ENCODE measurements around the gene COPS6.

The COPS6 gene

GRCh38 chr7:100098913-100099312, 10.1 kb downstream of the COPS6 start:
- in situ Hi-C loops (cut with HindIII; ENCODE audit: low sequenced_read_pairs) = no loop called here
- no peak for DNase-seq (ENCODE audit: low read depth, low spot score)
- H3K4me3 ChIP-seq (ENCODE audit: low read depth, low read length) = no peak overlapping the region
- TF ChIP-seq, protein P1, sequence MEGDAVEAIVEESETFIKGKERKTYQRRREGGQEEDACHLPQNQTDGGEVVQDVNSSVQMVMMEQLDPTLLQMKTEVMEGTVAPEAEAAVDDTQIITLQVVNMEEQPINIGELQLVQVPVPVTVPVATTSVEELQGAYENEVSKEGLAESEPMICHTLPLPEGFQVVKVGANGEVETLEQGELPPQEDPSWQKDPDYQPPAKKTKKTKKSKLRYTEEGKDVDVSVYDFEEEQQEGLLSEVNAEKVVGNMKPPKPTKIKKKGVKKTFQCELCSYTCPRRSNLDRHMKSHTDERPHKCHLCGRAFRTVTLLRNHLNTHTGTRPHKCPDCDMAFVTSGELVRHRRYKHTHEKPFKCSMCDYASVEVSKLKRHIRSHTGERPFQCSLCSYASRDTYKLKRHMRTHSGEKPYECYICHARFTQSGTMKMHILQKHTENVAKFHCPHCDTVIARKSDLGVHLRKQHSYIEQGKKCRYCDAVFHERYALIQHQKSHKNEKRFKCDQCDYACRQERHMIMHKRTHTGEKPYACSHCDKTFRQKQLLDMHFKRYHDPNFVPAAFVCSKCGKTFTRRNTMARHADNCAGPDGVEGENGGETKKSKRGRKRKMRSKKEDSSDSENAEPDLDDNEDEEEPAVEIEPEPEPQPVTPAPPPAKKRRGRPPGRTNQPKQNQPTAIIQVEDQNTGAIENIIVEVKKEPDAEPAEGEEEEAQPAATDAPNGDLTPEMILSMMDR (IDR thresholded peaks at IDR 0.05; ENCODE audit: low read depth, low read length) = no peak

DNA sequence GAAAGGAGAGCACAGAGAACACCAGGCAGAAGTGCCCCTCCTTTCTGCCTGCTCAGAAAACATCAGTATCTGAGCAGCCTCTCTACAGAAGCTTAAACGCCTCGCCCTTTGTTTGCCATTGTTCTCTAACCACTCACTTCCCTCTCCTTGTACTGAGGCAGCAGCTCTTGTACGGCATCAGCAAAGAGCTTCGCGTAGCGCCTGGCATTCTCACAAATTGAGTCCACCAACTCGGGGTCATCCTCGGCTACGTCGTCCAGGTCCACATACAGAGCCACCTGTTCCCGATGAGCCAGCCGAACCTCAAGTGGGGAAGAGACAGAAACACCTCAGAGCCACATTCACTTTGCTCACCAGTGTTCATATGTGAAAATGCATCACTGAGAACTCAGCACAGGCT, 10.7 kb downstream of the COPS6 start:
- in situ Hi-C loops (cut with HindIII; ENCODE audit: low sequenced_read_pairs) = no loop called here
- TF ChIP-seq, protein P1 (IDR thresholded peaks at IDR 0.05; ENCODE audit: low read depth, low read length) = no peak
- no peak for DNase-seq (ENCODE audit: low read depth, low spot score)
- peak overlapping the region; percentile 66 for H3K4me3 ChIP-seq (ENCODE audit: low read depth, low read length)

DNA sequence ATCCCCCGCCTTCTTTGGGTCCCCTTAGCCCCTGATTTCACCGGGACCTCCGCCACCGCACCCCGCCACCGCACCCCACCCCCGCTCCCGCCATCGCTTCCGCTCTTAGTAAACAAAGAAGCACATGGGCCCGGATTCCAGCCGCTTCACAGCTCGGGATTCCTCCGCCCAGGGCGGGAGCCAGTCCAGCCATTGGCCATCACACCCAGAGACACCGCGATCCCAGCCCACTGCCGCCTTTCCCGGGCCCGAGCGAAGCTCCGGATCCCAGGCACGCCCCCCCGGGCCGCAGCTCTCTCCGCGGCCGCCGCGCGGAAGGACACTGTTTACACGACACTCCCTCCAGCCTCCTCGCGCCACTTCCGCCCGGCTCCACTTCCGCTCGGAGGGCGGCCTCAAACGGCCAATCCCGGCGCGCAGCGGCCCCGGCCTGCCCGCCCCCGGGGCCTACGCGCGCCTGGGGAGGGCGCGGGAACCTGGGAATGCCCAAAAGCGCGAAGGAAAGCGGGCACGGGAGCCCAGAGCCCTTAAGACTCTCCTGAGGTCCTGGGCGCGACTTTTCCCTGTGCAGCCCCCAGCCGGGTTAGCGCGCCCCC, 11.7 kb downstream of the COPS6 start:
- peak overlapping the region; percentile 66 for H3K4me3 ChIP-seq (ENCODE audit: low read depth, low read length)
- TF ChIP-seq, protein P1 (IDR thresholded peaks at IDR 0.05; ENCODE audit: low read depth, low read length) = no peak
- peak; percentile 99 for DNase-seq (ENCODE audit: low read depth, low spot score)
- in situ Hi-C loops (cut with HindIII; ENCODE audit: low sequenced_read_pairs) = no loop called here

- H3K4me3 ChIP-seq (ENCODE audit: low read depth, low read length) = peak within 1 kb of the TSS; percentile 66
- in situ Hi-C loops (cut with HindIII; ENCODE audit: low sequenced_read_pairs) = no loop called here
- TF ChIP-seq, protein P1 (IDR thresholded peaks at IDR 0.05; ENCODE audit: low read depth, low read length) = no peak
- peak; percentile 100 for DNase-seq (ENCODE audit: low read depth, low spot score)
Observed at GRCh38 chr7:100101016-100101862, 12.5 kb downstream of the COPS6 start, which contains the start of the genes AP4M1 and MCM7. TSS of gene AP4M1 (plus strand) at chr7:100101643. CDS start at chr7:100101715, 72 bp downstream. TSS of gene MCM7 (minus strand) at chr7:100101397. CDS start at chr7:100101294, 103 bp downstream.

DNA sequence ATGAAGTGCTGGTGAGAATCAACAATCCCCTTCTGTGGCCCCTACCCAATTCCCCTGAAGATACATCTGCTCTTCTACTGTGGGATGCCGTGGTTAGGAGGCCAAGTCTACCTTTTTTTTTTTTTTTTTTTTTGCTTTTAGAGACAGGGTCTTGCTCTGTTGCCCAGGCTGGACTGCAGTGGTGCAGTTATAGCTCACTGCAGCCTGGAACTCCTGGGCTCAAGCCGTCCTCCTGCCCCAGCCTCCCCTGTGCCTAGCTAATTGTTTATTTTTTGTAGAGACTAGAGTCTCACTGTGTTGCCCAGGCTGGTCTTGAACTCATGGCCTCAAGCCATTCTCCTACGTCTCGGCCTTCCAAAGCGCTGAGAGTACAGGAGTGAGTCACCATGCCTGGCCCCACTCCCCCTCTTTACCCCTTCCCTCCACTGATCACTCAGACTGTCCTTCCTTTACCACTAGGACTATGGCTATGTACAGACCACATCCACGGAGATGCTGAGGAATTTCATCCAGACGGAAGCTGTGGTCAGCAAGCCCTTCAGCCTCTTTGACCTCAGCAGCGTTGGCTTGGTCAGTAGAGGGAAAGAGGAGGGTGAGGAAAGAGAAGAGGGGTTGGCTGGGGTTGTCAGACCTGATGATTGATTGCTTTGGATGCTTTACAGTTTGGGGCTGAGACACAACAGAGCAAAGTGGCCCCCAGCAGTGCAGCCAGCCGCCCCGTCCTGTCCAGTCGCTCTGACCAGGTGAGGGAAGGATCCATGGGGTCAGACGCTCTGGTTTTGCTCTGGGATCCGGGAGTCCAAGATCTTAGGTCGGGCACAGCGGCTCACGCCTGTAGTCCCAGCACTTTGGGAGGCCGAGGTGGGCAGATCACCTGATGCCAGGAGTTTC, 14.4 kb downstream of the COPS6 start:
- in situ Hi-C loops (cut with HindIII; ENCODE audit: low sequenced_read_pairs) = no loop called here
- H3K4me3 ChIP-seq (ENCODE audit: low read depth, low read length) = no peak overlapping the region
- TF ChIP-seq, protein P1 (IDR thresholded peaks at IDR 0.05; ENCODE audit: low read depth, low read length) = no peak
- peak; percentile 92 for DNase-seq (ENCODE audit: low read depth, low spot score)

DNA sequence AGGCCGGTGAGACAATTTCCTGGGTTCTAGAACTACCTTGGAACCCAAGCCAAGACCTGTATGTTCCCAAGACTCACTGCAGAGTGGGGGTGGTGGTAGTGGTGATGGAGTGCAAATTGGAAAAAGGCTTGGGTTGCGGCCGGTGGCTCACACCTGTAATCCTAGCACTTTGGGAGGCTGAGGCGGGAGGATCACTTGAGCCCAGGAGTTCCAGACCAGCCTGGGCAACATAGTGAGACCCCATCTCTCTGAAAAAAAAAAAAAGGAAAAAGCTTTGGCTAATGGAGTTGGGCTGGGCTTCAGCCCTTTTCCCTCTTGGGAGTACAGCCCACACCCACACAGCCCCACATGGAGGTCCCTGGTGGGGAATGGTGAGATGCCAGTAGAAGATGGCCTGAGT, 16.8 kb downstream of the COPS6 start:
- in situ Hi-C loops (cut with HindIII; ENCODE audit: low sequenced_read_pairs) = no loop called here
- H3K4me3 ChIP-seq (ENCODE audit: low read depth, low read length) = no peak overlapping the region
- TF ChIP-seq, protein P1 (IDR thresholded peaks at IDR 0.05; ENCODE audit: low read depth, low read length) = no peak
- DNase-seq (ENCODE audit: low read depth, low spot score) = no peak

Measured in astrocyte of the spinal cord (primary cell).